Erythroblast (primary cell): ENCODE results near the gene HDAC4.

Experiments used
- DNase-seq, 2 experiments: peaks; one replicate each; lab custom pipeline; 2025; lab: John Stamatoyannopoulos, UW
- GATA1 ChIP-seq: IDR thresholded peaks from 2 replicates; pipeline ENCODE4 v1.6.1; 2011; ENCODE audit warnings: low read depth, mild to moderate bottlenecking, control low read depth, low read length, moderate library complexity
- POLR2A ChIP-seq: IDR thresholded peaks from 2 replicates; pipeline ENCODE4 v1.6.1; 2011; ENCODE audit warnings: mild to moderate bottlenecking, low read length

Gene HDAC4

DNA sequence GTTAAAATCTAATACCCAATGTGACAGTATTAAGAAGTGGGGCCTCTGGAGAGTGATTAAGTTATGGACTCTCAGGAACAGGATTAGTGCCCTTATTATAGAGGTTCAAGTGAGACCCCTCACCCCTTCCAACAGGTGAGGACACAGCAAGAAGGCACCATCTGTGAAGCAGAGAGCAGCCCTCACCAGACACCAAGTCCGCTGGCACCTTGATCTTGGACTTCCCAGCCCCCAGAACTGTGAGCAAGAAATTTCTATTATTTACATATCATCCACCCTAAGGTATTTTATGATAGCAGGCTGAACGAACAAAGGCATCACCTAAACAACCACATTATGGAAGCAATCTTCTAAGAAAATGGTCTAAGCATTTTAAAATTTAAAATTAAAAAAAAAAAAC lies 59.0 kb downstream of the HDAC4 start:
- DNase-seq: no peak
- TF ChIP-seq GATA1: no peak
- TF ChIP-seq POLR2A: no peak

GRCh38 chr2:239341146-239341732 lies 59.6 kb downstream of the HDAC4 start:
- DNase-seq: no peak
- TF ChIP-seq POLR2A (no peak), GATA1 (no peak)

- TF ChIP-seq POLR2A (no peak), GATA1 (no peak)
- no peak for DNase-seq
Measured at GRCh38 chr2:239339726-239340601, 60.9 kb downstream of the HDAC4 start.

GRCh38 chr2:239339241-239339640 lies 61.6 kb downstream of the HDAC4 start:
- TF ChIP-seq POLR2A (no peak), GATA1 (no peak)
- DNase-seq: no peak

- no peak for DNase-seq
- TF ChIP-seq POLR2A (no peak), GATA1 (no peak)
Measured at GRCh38 chr2:239337877-239338484, 62.8 kb downstream of the HDAC4 start.

- TF ChIP-seq GATA1 (no peak), POLR2A (no peak)
- no peak for DNase-seq
Measured at GRCh38 chr2:239337122-239337876, 63.5 kb downstream of the HDAC4 start.

- TF ChIP-seq GATA1 (no peak), POLR2A (no peak)
- DNase-seq: no peak
Measured at GRCh38 chr2:239331560-239331959, 69.3 kb downstream of the HDAC4 start.

DNA sequence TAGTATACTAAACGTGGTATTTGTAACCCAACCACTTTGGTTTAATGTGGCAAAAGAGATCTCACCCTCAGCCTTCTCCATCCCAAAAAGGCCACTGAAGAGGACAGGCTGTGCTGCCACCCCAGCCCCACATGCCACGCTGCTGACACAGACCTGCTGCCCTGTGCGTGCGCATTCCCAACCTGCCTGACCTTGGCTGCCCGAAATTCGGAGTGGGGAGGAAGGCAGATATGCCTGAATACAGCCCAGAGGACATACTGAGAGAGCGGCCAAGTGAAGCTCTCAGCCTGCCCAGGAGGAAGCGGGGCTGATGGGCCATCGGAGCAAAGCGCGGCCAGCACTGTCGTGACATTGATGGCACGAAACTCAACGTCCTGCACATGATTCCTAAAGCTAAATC lies 70.0 kb downstream of the HDAC4 start:
- DNase-seq: no peak
- TF ChIP-seq POLR2A (no peak), GATA1 (no peak)

DNA sequence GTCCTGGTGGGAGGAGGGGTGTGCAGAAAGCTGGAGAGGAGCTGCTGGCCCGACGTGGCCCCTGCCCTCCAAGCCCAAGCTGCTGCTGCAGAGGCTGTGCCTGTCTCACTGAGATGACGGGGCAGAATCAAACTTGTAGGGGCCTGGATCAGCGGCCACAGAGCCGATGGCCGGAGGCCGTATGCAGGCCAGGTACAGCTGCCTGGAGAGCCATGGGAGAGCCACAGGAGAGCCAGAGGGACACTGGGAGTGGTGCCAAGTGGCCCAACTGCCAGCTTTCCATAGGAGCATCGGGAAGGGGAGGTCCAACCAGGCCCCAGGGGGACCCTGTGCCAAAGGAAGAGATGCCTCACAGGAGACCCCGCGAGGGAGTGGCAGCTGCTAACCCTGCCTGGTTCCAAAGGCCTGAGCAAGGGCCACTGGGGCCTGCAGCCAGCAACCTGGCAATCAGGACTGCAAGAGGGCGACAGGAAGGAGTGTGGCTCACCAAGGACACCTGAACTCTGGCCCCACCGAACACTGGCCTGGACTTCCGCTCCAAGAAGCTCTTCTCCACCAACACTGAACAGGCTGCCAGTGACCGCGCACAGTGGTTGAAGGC lies 70.7 kb downstream of the HDAC4 start:
- TF ChIP-seq POLR2A (no peak), GATA1 (no peak)
- DNase-seq: no peak

GRCh38 chr2:239329284-239329971 lies 71.4 kb downstream of the HDAC4 start:
- no peak for DNase-seq

DNA sequence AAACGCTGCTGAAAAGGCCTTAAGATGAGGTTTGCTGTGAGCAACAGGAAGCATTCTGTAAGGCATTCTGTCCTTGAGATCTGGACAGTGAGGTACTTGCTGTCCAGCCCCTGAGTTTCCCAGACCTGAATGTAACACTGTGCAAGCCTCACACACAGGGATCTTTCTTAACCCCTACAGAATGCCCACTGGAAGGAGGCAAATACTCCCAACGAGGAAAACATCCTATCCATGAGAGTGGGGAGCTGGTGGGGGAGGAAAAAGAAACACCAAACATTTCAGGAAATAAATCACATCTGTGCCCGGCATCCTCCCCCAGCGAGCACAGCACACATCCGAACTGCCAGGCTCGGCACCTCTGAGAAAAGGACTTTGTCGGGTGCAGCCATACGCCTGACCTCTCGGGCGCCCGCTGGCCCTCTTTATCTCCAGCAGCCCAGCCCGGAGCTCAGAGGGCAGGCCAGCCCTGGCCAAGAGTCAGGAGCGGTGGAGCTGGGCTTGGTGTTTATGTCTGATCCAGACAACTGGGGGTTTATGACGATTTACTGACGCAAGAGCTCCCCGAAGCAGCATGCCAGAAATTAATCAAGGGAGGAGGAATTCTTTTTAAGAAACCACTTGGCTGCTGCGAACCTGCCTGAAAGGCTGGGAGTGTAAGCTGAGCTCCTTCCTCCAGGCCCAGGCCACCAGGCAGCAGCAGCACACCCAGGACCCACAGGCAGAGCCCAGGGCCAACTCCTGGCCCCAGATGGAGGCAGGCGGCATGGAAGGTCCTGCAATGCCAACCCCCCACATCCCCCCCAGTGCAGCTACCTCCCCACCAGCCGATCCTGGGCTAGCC lies 72.2 kb downstream of the HDAC4 start:
- TF ChIP-seq GATA1 (no peak), POLR2A (no peak)
- DNase-seq: peak; percentile 10 to 43

More at GRCh38 chr2:239329284-239329971, 71.4 kb downstream of the HDAC4 start:
- no peak for TF ChIP-seq POLR2A
- TF ChIP-seq GATA1: no peak
